HL-60 (cell line): ENCODE measurements around the gene AGAP1.

Experiments
- CTCF ChIP-seq: IDR thresholded peaks from one replicate; pipeline ENCODE4 v1.5.1; 2011; ENCODE audit warnings: low read length, control low read depth, inconsistent platforms; ENCODE audit not compliant: insufficient read depth
- POLR2AphosphoS5 ChIP-seq: IDR thresholded peaks from 2 replicates; pipeline ENCODE4 v1.6.1; 2012; ENCODE audit warnings: low read depth
- REST ChIP-seq: IDR thresholded peaks from 2 replicates; pipeline ENCODE4 v1.6.1; 2012; ENCODE audit warnings: low read depth; ENCODE audit not compliant: insufficient replicate concordance

GRCh38 chr2:235445116-235445515, 48.7 kb upstream of the AGAP1 start:
- no peak for TF ChIP-seq CTCF
- TF ChIP-seq POLR2AphosphoS5, result no peak
- TF ChIP-seq REST, result no peak
